Measurements from ENCODE around the gene SORCS1.

SORCS1 gene

GRCh38 chr10:106987362-106987761 lies 177.1 kb downstream of the SORCS1 start:
- TF ChIP-seq CTCF (IDR thresholded peaks at IDR 0.05; ENCODE audit: low read depth, low read length, missing control alignments), result no peak
- H3K4me3 ChIP-seq (replicated peaks; ENCODE audit: low read depth, low read length), result no peak overlapping the region
- no peak for DNase-seq (ENCODE audit: extremely low read depth, low read depth)

GRCh38 chr10:106982268-106982667 lies 182.2 kb downstream of the SORCS1 start:
- TF ChIP-seq CTCF (IDR thresholded peaks at IDR 0.05; ENCODE audit: low read depth, low read length, missing control alignments), result no peak
- DNase-seq (ENCODE audit: extremely low read depth, low read depth), result no peak
- H3K4me3 ChIP-seq (replicated peaks; ENCODE audit: low read depth, low read length), result no peak overlapping the region

GRCh38 chr10:106981452-106982075 lies 182.9 kb downstream of the SORCS1 start:
- no peak for TF ChIP-seq CTCF (IDR thresholded peaks at IDR 0.05; ENCODE audit: low read depth, low read length, missing control alignments)
- no peak overlapping the region for H3K4me3 ChIP-seq (replicated peaks; ENCODE audit: low read depth, low read length)
- no peak for DNase-seq (ENCODE audit: extremely low read depth, low read depth)

GRCh38 chr10:106980495-106981451 lies 183.7 kb downstream of the SORCS1 start:
- TF ChIP-seq CTCF (IDR thresholded peaks at IDR 0.05; ENCODE audit: low read depth, low read length, missing control alignments), result no peak
- no peak overlapping the region for H3K4me3 ChIP-seq (replicated peaks; ENCODE audit: low read depth, low read length)
- no peak for DNase-seq (ENCODE audit: extremely low read depth, low read depth)

GRCh38 chr10:106978756-106979155 lies 185.8 kb downstream of the SORCS1 start:
- no peak for DNase-seq (ENCODE audit: extremely low read depth, low read depth)
- TF ChIP-seq CTCF (IDR thresholded peaks at IDR 0.05; ENCODE audit: low read depth, low read length, missing control alignments), result no peak

GRCh38 chr10:106973716-106974115 lies 190.8 kb downstream of the SORCS1 start:
- no peak for DNase-seq (ENCODE audit: extremely low read depth, low read depth)
- H3K4me3 ChIP-seq (replicated peaks; ENCODE audit: low read depth, low read length), result no peak overlapping the region
- no peak for TF ChIP-seq CTCF (IDR thresholded peaks at IDR 0.05; ENCODE audit: low read depth, low read length, missing control alignments)

More at GRCh38 chr10:106978756-106979155, 185.8 kb downstream of the SORCS1 start:
- no peak overlapping the region for H3K4me3 ChIP-seq (replicated peaks; ENCODE audit: low read depth, low read length)
